ENCODE results near the gene PTPN22.

DNA sequence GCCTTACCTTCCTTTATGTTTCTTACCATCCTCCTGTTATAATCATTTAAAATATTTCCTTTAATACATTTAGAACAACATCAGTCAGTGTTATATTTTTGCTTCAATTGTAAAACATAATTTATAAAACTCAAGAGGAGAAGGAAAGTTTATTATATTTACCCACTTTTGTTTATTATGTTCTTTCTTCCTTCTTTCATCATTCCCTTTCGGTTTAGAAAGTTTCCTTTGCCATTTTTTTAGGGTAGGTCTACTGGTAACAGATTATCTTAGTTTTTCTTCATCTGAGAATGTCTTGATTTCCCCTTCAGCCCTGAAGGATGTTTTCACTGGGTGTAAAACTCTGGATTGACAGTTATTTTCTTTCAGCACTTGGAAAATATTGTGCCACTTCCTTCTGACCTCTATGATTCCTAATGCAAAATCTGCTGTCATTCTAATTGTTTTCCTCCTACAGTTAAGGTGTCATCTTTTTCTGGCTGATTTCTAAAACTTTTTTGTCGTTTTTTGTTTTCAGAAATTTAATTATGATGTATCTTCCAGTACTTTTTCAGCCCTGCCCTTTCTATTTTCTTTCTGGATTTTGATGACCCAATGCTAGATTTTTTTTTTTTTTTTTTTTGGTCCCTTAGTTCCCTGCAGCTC, 25.0 kb downstream of the PTPN22 start:
- TF ChIP-seq EZH2phosphoT487 (IDR thresholded peaks at IDR 0.05; ENCODE audit: insufficient read depth, low read depth) (no peak), EZH2 (IDR thresholded peaks at IDR 0.05; ENCODE audit: insufficient read depth, poor library complexity, severe bottlenecking) (no peak)

All from GM23248 (cell line).